Neuronal stem cell (in vitro differentiated cells): ENCODE data around the gene PLVAP.

Source experiments
- DNase-seq: peaks from one replicate; pipeline ENCODE4 v3.0.0-alpha.2; 2013; ENCODE audit warnings: low spot score
- H2AFZ ChIP-seq: one replicate; pipeline ENCODE4 v1.6.1; 2013; ENCODE audit warnings: mild to moderate bottlenecking, low read length, inconsistent platforms
- H2AK5ac ChIP-seq: 2 replicates; pipeline ENCODE4 v1.6.1; 2013; ENCODE audit warnings: low read depth, mild to moderate bottlenecking, inconsistent platforms, low read length, moderate library complexity, mixed read lengths
- H2BK120ac ChIP-seq: 2 replicates; pipeline ENCODE4 v1.6.1; 2013; ENCODE audit warnings: low read depth, mild to moderate bottlenecking, inconsistent platforms, low read length, moderate library complexity, mixed read lengths
- H2BK12ac ChIP-seq: one replicate; pipeline ENCODE4 v1.6.1; 2013; ENCODE audit warnings: low read length, inconsistent platforms
- H2BK15ac ChIP-seq: 2 replicates; pipeline ENCODE4 v1.6.1; 2013; ENCODE audit warnings: mild to moderate bottlenecking, low read length, inconsistent platforms, mixed read lengths
- H2BK5ac ChIP-seq: one replicate; pipeline ENCODE4 v1.6.1; 2013; ENCODE audit warnings: inconsistent platforms, mild to moderate bottlenecking, low read length, moderate library complexity
- H3K14ac ChIP-seq: one replicate; pipeline ENCODE4 v1.6.1; 2013; ENCODE audit warnings: low read length, inconsistent platforms
- H3K18ac ChIP-seq: 2 replicates; pipeline ENCODE4 v1.6.1; 2013; ENCODE audit warnings: low read length, inconsistent platforms
- H3K23ac ChIP-seq: 2 replicates; pipeline ENCODE4 v1.6.1; 2013; ENCODE audit warnings: low read depth, mild to moderate bottlenecking, mixed read lengths, low read length, inconsistent platforms; ENCODE audit not compliant: poor library complexity
- H3K27ac ChIP-seq: replicated peaks from 3 replicates; pipeline ENCODE4 v1.5.1; 2013; ENCODE audit warnings: low read length, inconsistent platforms
- H3K27me3 ChIP-seq, 3 experiments: 2 replicates each; pipeline ENCODE4 v1.6.1; 2013; ENCODE audit warnings: low read length in 3 of 3, mild to moderate bottlenecking in 2 of 3, inconsistent platforms in 1 of 3, low read depth in 1 of 3, mixed read lengths in 1 of 3, moderate library complexity in 1 of 3; ENCODE audit not compliant: control insufficient read depth in 3 of 3, insufficient read depth in 3 of 3
- H3K36me3 ChIP-seq, 2 donors: replicated peaks in 1 of 2; 2 replicates each; pipeline ENCODE4 v1.6.1; 2013; ENCODE audit warnings: low read length in 2 of 2; ENCODE audit not compliant: control insufficient read depth in 2 of 2, insufficient read depth in 2 of 2
- H3K4ac ChIP-seq: 2 replicates; pipeline ENCODE4 v1.6.1; 2013; ENCODE audit warnings: inconsistent platforms, mild to moderate bottlenecking, low read length, moderate library complexity
- H3K4me1 ChIP-seq, 2 donors: 1 replicate in 1 of 2; 2 replicates in 1 of 2; pipeline ENCODE4 v1.6.1; 2013; ENCODE audit warnings: low read length in 2 of 2, low read depth in 1 of 2; ENCODE audit not compliant: control insufficient read depth in 2 of 2, insufficient read depth in 1 of 2
- H3K4me2 ChIP-seq: one replicate; pipeline ENCODE4 v1.6.1; 2013; ENCODE audit warnings: mild to moderate bottlenecking, low read length, inconsistent platforms; ENCODE audit not compliant: insufficient read depth, poor library complexity, severe bottlenecking
- H3K4me3 ChIP-seq, 2 donors: 2 replicates each; pipeline ENCODE4 v1.5.1; 2013; ENCODE audit warnings: low read length in 2 of 2, mild to moderate bottlenecking in 2 of 2, inconsistent platforms in 1 of 2, moderate library complexity in 1 of 2
- H3K79me1 ChIP-seq: one replicate; pipeline ENCODE4 v1.6.1; 2013; ENCODE audit warnings: low read depth, mild to moderate bottlenecking, inconsistent platforms, low read length, moderate library complexity
- H3K9ac ChIP-seq: one replicate; pipeline ENCODE4 v1.6.1; 2013; ENCODE audit warnings: mild to moderate bottlenecking, low read depth, low read length, inconsistent platforms; ENCODE audit not compliant: poor library complexity
- H3K9me3 ChIP-seq, 2 donors: replicated peaks in 1 of 2; 2 replicates each; pipeline versions ENCODE3 to v1.6.1; 2013; ENCODE audit warnings: low read length in 2 of 2, mild to moderate bottlenecking in 2 of 2, inconsistent platforms in 1 of 2, low read depth in 1 of 2, mixed read lengths in 1 of 2, moderate library complexity in 1 of 2; ENCODE audit not compliant: control insufficient read depth in 2 of 2, insufficient read depth in 1 of 2
- H4K8ac ChIP-seq: one replicate; pipeline ENCODE4 v1.6.1; 2013; ENCODE audit warnings: low read depth, mild to moderate bottlenecking, inconsistent platforms, low read length, moderate library complexity
- H4K91ac ChIP-seq: one replicate; pipeline ENCODE4 v1.6.1; 2013; ENCODE audit warnings: low read length, low read depth, mild to moderate bottlenecking, inconsistent platforms; ENCODE audit not compliant: poor library complexity
- WGBS, 2 donors: extraction: QIAGEN DNeasy Blood & Tissue Kit; methylation state at CpG; one replicate each; pipeline ENCODE4 v1.1.7; 2013; ENCODE audit warnings: missing lambda C conversion rate in 2 of 2, mixed read lengths in 1 of 2; ENCODE audit not compliant: insufficient read length in 2 of 2, insufficient replicate concordance in 1 of 2; ENCODE audit errors: extremely low coverage in 2 of 2; 5-methylcytosine and 5-hydroxymethylcytosine counted together

The PLVAP gene

GRCh38 chr19:17335575-17335974, 41.6 kb downstream of the PLVAP start:
- Histone ChIP-seq H2BK120ac (no peak overlapping the region), H3K4me2 (no peak overlapping the region), H3K4me1 (peaks cover 15 to 20% of the 10 kb centered on the region in 2 donors), H2AK5ac (no peak overlapping the region), H3K36me3 (peaks cover 26 to 31% of the 10 kb centered on the region in 2 donors), H2BK5ac (no peak overlapping the region), H3K14ac (no peak overlapping the region), H2BK15ac (no peak overlapping the region), H3K18ac (no peak overlapping the region), H3K9ac (no peak overlapping the region), H3K79me1 (peaks cover 7% of the 10 kb centered on the region), H2BK12ac (no peak overlapping the region), H2AFZ (no peak overlapping the region), H3K9me3 (peaks cover 3% of the 10 kb centered on the region in 2 donors), H4K8ac (no peak overlapping the region), H3K27me3 (no peaks in the 10 kb centered on the region), H3K23ac (no peak overlapping the region), H3K27ac (no peak overlapping the region), H3K4me3 (no peak overlapping the region), H4K91ac (no peak overlapping the region), H3K4ac (no peak overlapping the region)
- no peak for DNase-seq
- no CpG with 5 or more reads among the region's 10 CpGs for WGBS, 2 donors

GRCh38 chr19:17334414-17335409, 42.4 kb downstream of the PLVAP start, which contains the start of gene ANO8:
TSS of gene ANO8 (minus strand) at chr19:17334855. CDS start at chr19:17334670, 185 bp downstream.
- H3K23ac ChIP-seq: peak within 1 kb of the TSS; percentile 98
- peak within 1 kb of the TSS; percentile 73 for H2AK5ac ChIP-seq
- H3K9ac ChIP-seq: peak within 1 kb of the TSS; percentile 100
- peak within 1 kb of the TSS; percentile 94 for H2AFZ ChIP-seq
- peaks cover 7% of the 10 kb centered on the region for H3K79me1 ChIP-seq
- peak within 1 kb of the TSS; percentile 99 for H3K4ac ChIP-seq
- peaks cover 15 to 17% of the 10 kb centered on the region in 2 donors for H3K4me1 ChIP-seq
- H2BK15ac ChIP-seq: peak within 1 kb of the TSS; percentile 85
- H4K91ac ChIP-seq: peak within 1 kb of the TSS; percentile 95
- peak; percentile 96 for DNase-seq
- H3K4me2 ChIP-seq: peak within 1 kb of the TSS; percentile 87
- H2BK120ac ChIP-seq: peak within 1 kb of the TSS; percentile 81
- H3K27me3 ChIP-seq: no peaks in the 10 kb centered on the region
- WGBS, 2 donors: no CpG with 5 or more reads among the region's 86 CpGs
- H3K27ac ChIP-seq: peak within 1 kb of the TSS; percentile 85
- H3K36me3 ChIP-seq: peaks cover 30 to 39% of the 10 kb centered on the region in 2 donors
- peaks cover 3 to 5% of the 10 kb centered on the region in 2 donors for H3K9me3 ChIP-seq
- peak within 1 kb of the TSS; percentile 88 to 95 for H3K4me3 ChIP-seq
- peak within 1 kb of the TSS; percentile 100 for H3K14ac ChIP-seq
- H4K8ac ChIP-seq: peak within 1 kb of the TSS; percentile 92
- H3K18ac ChIP-seq: peak within 1 kb of the TSS; percentile 100
- peak within 1 kb of the TSS; percentile 26 for H2BK5ac ChIP-seq
- H2BK12ac ChIP-seq: peak within 1 kb of the TSS; percentile 63

GRCh38 chr19:17333611-17334413, 43.3 kb downstream of the PLVAP start:
- Histone ChIP-seq H2BK15ac (peak overlapping the region; percentile 85), H2BK12ac (peak overlapping the region; percentile 63), H2AFZ (peak overlapping the region; percentile 94), H3K79me1 (peaks cover 8% of the 10 kb centered on the region), H4K91ac (peak overlapping the region; percentile 95), H3K27ac (peak overlapping the region; percentile 85), H3K4me3 (peak overlapping the region; percentile 88 to 95), H3K18ac (peak overlapping the region; percentile 100), H3K9ac (peak overlapping the region; percentile 100), H3K23ac (peak overlapping the region; percentile 98), H3K27me3 (peaks cover 0 to 7% (median 0%) of the 10 kb centered on the region in 3 experiments), H3K4ac (peak overlapping the region; percentile 99), H3K36me3 (peaks cover 27 to 36% of the 10 kb centered on the region in 2 donors), H4K8ac (no peak overlapping the region), H2BK120ac (peak overlapping the region; percentile 81), H2BK5ac (peak overlapping the region; percentile 26), H3K9me3 (peaks cover 3 to 8% of the 10 kb centered on the region in 2 donors), H3K4me1 (peaks cover 15 to 22% of the 10 kb centered on the region in 2 donors), H3K14ac (peak overlapping the region; percentile 100), H2AK5ac (peak overlapping the region; percentile 73), H3K4me2 (peak overlapping the region; percentile 87)
- no CpG with 5 or more reads among the region's 52 CpGs for WGBS, 2 donors
- no peak for DNase-seq
